Fibroblast of lung (primary cell): Measurements from ENCODE around the gene NXPE3.

Source experiments
- EZH2 ChIP-seq: IDR thresholded peaks from 2 replicates; pipeline ENCODE4 v1.5.1; 2012; ENCODE audit warnings: low read length, control low read depth, mild to moderate bottlenecking; ENCODE audit errors: missing control alignments
- TF ChIP-seq, protein P1 (sequence below), 2 donors: IDR thresholded peaks in 1 of 2; conservative IDR thresholded peaks in 1 of 2; 1 replicate in 1 of 2; 2 replicates in 1 of 2; pipeline ENCODE4 v1.5.1; 2011 to 2012; ENCODE audit warnings: low read length in 2 of 2, control low read depth in 1 of 2, inconsistent platforms in 1 of 2, low read depth in 1 of 2, mild to moderate bottlenecking in 1 of 2

- TF ChIP-seq, protein P1, sequence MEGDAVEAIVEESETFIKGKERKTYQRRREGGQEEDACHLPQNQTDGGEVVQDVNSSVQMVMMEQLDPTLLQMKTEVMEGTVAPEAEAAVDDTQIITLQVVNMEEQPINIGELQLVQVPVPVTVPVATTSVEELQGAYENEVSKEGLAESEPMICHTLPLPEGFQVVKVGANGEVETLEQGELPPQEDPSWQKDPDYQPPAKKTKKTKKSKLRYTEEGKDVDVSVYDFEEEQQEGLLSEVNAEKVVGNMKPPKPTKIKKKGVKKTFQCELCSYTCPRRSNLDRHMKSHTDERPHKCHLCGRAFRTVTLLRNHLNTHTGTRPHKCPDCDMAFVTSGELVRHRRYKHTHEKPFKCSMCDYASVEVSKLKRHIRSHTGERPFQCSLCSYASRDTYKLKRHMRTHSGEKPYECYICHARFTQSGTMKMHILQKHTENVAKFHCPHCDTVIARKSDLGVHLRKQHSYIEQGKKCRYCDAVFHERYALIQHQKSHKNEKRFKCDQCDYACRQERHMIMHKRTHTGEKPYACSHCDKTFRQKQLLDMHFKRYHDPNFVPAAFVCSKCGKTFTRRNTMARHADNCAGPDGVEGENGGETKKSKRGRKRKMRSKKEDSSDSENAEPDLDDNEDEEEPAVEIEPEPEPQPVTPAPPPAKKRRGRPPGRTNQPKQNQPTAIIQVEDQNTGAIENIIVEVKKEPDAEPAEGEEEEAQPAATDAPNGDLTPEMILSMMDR (conservative IDR thresholded peaks at IDR 0.05 in 1 of 2, IDR thresholded peaks at IDR 0.05 in 1 of 2; ENCODE audit: low read depth in 1 of 2, low read length in 2 of 2): no peak
- TF ChIP-seq EZH2: no peak
Observed at GRCh38 chr3:101849714-101850245, 70.8 kb downstream of the NXPE3 start.
